Measurements from ENCODE around the gene LY86.

The LY86 gene

GRCh38 chr6:6570929-6571671, 17.4 kb upstream of the LY86 start:
- DNase-seq = no peak

GRCh38 chr6:6575143-6575542, 13.4 kb upstream of the LY86 start:
- DNase-seq = no peak

DNA sequence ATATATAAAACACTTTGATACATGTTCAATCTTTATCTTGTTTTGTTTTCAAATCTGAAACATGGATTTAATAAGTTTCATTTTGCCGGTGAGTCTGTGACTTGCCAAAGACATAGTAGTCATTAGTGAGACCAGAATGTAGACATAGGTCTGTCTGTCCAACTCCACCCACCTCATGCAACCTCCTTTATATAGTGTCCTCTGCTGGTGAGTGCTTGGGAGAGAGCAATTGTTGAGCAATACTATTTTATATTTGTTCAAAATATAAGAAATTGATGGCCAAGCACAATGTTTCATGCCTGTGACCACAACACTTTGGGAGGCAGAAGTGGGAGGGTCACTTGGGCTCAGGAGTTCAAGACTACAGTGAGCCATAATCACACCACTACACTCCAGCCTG, 10.8 kb upstream of the LY86 start:
- no peak for DNase-seq

DNA sequence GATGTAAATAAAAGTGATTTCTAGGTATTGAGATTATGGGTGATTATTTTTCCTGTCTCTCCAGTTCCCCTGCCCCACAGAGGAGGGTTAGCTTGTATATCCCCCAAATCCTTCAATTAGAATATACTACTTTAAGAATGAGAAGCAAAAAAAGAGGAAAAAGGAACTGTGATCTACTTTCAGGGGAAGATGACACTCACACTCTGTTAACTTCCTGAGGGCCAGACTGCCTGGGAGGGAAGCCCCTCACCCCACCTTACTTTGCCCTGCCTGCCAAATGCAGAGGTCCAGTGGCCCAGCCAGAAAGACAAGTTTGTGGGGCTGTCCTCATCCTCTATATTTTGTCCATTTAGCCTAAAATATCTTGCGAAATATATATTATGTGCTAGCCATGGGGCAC, 9.2 kb upstream of the LY86 start:
- DNase-seq = no peak

DNA sequence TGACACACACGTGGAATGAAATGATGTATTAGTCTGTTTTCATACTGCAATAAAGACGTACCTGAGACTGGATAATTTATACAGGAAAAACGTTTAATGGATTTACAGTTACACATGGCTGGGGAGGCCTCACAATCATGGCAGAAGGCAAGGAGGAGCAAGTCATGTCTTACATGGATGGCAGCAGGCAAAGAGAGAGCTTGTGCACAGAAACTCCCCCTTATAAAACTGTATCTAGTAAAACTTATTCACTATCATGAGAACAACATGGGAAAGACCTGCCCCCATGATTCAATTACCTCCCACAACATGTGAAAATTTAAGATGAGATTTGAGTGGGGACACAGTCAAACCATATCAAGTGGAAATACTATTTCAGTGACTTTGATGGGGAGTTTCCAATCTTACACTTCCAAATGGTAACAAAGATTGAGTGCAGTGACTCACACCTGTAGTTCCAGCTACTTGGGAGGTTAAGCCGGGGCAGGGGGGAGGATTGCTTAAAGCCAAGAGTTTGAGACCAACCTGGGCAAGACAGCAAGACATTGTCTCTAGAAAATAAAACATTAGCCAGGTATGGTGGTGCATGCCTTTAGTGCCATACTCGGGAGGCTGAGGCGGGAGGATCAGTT, 8.2 kb upstream of the LY86 start:
- no peak for DNase-seq

DNA sequence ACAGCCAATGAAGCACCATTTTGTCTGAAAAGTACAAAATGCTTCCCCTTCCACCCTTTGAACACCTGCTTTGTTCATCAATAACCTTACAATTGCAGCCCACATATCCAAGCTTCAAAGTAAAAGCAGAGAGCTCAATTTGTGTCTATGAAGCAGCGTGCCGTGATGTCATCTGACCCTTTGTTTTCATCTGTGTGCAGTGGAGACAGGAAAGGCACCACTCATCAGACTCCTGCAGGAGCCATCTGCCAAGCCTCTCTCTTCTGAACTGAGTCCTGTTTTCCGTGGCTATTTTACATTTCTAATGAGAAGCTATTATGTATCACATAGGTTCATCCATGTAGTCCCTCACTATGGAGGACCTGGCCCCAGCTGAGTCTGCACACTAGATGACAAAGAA, 7.5 kb upstream of the LY86 start:
- DNase-seq = no peak

GRCh38 chr6:6582131-6582530, 6.4 kb upstream of the LY86 start:
- no peak for DNase-seq

- no peak for DNase-seq
Measured at GRCh38 chr6:6583836-6584235, 4.7 kb upstream of the LY86 start.

DNA sequence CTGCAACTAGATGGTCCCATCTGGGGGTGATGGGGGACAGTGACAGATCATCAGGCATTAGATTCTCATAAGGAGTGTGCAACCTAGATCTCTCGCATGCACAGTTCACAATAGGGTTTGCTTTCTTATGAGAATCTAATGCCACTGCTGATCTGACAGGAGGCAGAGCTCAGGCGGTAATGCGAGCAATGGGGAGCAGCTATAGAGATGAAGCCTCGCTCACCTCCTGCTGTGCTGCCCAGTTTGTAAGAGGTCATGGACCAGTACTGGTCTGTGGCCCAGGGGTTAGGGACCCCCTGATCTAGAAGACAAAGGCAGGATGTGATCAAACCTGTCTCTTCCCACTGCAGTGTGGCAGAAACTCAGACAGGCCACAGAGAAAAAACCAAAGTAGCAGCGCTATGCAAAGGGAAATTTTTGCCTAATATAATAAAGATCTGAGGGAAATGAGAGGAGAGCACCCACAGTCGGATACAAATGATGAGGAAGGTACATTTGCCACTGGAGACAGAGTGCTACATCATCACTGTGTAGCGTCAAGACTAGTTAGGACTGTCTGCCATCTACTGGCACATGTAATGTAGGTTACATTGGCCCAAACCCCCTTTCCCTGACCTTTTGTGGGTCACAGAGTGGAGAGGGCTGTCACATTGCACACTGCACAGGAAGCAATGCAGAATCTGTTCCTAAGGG, 4.1 kb upstream of the LY86 start:
- no peak for DNase-seq

GRCh38 chr6:6585003-6585311, 3.6 kb upstream of the LY86 start:
- no peak for DNase-seq

DNA sequence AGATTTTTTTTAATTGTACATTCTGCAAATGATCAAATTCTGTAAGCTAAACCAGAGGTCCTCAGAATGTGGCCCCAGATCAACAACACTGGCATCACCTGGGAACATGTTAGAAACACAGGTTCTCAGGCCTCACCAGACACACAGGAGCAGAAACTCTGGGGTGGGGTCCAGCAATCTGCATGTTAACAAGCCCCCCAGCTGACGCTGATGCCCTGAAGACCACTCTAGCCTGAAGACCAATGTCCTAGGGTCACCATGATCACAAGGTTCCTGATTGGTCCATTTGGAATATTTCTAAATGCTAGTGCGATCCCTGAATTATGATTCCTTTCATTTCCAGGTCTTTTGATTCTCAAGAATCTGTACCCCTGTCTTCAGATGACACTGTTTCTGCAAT, 2.4 kb upstream of the LY86 start:
- DNase-seq = no peak

DNA sequence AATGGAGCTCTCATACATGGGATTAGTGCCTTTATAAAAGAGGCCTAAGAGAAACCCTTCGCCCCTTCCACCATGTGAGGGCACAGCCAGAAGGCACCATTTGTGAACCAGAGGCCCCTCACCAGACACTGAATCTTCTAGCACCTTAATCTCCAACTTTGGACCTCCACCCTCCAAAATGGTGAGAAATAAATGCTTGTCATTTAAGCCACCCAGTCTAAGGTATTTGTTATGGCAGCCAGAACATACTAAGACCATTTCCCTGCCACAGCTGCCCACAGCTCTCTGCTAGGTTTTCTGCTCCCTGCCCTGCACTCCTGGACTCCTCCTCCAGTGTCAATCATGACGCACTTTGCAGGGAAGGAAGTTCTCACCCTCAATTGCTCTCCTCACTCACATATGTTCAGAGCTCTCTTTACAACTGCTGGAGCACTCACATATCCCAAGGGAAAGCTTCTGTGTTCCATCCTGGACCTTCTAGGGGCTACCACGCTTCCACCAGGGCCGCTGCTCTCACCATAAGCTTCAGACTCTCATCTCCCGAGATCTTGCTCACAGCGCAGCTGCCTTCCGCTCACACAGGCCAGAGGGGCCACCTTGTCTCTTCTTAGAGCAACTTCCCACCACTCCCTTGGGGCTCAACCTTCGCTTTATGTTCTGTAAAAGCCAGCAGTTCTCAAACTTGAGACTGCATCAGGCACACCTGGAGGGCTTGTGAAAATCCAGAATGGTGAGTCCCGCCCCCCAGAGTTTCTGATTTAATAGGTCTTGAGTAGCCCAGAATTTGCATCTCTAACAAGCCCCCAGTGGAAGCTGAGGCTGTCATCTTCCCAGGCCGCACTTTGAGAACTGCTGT, 1.6 kb upstream of the LY86 start:
- no peak for DNase-seq

DNA sequence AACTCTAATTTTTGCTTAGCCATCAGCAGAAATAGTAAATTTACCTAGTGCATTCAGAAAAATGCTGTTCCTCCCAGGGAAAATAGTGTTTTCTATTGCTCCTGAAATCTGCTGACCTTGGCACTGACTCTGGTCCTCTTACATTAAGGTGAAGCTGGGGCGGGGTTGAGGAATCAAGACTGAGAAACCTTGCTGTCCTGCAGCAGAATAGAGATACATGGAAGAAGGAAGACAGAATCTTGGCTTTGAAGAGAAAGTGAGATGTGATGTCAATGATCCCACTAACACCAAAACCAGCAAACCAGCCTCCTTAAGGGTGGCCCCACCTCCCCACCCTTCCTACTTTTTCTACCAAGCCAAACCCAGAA, 840 bp upstream of the LY86 start:
- no peak for DNase-seq

DNA sequence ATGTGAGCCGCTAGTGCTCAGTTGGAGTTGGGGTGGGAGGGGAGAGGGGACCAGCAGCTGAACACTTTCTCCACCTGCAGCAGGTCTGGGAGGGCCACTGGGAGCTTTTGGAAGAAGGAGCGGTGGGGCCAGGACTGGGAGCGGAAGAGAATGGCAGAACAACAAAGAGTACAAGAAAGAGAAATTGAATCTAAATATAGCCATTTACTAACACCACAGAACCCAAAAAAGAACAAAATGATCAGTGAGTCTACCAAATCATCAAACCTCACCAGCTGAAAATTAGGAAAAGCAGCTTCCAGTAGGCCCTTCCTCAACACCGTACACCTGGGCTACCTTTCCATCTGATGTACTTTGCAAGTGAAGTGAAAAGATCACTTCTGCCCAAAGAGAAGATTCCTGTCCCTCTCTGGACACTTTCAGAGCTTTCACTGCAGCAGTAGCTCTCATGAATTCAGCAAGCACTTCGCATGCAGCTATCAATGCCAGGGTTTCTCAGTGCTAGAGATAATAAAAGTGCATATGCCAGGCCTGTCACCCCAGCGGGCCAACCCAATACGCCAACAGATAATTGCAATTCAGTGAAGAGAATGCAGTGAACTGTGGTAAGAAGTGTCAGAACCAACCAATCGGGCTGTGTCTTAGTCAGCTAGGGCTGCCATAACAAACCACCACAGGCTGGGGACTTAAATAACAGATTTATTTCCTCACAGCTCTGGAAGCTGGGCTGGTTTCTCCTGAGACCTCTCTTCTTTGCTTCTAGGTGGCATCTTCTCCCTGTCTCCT, 597 bp downstream of the LY86 start:
- no peak for DNase-seq

DNA sequence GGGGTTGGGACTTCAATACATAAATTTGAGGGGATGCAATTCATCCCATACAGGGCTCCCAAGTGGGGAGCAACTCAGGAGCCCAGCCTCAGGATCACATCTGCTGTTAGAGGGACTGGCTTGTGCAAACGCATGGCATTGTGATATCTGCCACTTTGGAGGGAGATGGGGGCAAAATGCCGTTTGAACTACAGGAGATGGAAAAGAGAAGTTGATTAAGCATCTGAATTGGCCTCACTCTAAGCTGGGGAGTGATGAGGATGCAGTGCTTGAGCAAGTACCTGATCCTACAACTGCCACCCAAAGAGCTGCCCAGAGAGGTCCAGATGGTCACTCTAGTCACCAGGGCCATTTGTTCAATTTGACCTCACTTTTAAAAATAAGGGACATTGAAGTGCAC, 2.0 kb downstream of the LY86 start:
- no peak for DNase-seq

DNA sequence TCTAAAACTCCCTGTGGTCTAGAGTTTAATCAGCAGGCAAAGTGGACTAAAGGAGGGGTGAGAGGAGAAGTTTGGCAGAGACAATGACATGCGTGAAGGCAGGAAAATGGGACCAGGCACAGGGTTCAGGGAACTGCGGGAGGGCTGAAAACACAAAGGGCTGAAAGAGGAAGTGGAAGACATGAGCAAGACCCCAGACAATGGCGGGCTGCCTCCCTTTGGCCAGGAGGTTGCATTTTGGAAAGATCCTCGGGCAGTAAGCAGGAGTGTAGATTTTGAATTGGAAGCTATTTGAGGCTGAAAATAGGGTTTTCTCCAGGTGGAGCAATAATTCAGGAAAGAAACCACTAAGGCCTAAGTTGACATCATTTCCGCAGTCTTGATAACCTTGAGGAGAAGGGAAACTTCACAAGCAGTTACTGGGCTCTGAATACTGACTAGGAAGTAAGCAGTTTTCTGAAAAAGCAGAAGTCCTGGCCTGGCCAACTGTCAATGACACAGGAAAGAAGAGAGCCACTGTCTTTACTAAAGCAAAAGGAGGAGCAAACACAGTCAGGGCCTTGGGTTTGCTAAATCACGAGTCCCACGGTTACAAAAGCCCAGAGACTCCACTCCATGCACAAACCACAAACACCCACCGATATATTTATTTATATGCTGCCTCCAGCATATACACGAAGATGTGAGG, 3.4 kb downstream of the LY86 start:
- DNase-seq = peak; percentile 21

DNA sequence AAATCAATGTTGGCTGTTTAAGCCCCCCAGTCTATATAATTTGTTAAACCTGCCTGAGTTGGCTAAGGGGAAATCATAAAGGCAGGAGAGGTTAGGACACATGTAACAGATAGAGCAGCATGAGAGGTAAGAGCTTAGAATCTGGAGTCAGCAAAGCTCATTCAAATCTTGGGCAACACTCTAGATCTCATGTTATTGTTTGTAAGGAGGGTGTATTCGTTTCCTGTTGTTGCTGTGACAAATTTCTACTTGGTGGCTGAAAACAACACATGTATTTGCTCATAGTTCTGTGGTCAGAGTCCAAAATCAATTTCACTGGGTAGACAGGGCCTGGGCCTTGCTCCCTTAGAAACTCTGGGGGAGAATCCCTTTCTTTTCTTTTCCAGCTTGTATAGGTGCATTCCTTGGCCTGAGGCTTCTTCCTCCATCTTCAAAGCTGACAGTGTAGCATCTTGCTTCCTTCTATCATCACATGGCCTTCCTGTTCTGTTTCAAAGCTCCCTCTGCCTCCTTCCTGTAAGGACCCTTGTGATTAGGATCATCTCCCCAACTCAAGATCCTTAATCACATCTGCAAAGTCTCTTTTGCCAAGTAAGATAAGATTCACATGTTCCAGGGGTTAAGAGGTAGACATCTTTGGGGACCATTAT, 4.4 kb downstream of the LY86 start:
- no peak for DNase-seq

DNA sequence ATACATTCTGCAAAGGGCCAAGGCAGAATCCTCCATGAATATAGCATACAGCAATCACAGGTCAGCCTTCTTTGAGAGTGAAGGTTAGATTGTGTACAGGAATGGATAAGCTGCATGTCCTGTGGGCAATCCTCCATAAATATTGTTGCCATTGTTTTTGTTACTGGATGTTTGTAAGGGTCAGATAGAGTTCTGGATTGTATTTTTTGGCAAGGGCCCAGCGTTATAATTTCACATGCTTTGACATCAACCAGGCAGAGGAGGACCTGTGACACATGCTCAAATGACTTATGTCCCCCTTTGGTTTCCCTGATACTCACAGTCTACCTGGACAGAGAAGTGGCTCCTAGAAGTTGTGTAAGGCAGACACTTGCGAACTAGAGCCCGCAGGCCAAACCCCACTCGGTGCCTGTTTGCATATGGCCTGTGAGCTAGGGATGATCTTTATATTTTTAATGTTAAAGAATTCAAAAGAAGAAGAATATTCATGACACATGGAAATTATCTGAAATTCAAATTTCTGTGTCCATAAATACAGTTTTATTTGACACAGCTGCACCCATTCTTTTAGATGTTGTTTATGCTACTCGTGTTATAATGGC, 5.4 kb downstream of the LY86 start:
- no peak for DNase-seq

DNA sequence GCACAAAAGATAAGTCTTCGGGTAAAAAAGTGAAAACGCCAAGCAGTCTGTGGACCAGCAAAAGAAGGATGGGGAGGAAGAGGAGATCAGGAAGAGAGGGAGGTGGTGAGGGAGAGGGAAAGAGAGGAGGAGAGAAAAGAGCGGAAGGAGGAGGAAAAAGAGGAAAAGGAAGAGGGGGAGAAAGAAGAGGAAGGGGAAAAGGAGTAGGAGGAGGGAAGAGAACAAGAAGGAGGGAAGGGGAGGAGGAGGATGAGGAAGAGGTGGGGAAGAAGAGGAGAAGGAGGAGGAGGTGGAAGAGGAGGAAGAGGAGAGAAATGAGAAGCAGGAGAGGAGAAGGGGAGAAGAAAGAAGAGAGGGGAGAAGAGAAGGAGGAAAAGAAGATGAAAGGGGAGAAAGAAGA, 6.5 kb downstream of the LY86 start:
- DNase-seq = no peak

GRCh38 chr6:6595952-6596351, 7.4 kb downstream of the LY86 start:
- DNase-seq = no peak
